HG03460 (cell line): ENCODE results near the gene RUNX1.

Source experiments
- ATAC-seq: cut with Tn5 transposase; IDR thresholded peaks from one replicate; pipeline ENCODE4 v1.9.1; 2021; ENCODE audit not compliant: unreplicated experiment

The RUNX1 gene

DNA sequence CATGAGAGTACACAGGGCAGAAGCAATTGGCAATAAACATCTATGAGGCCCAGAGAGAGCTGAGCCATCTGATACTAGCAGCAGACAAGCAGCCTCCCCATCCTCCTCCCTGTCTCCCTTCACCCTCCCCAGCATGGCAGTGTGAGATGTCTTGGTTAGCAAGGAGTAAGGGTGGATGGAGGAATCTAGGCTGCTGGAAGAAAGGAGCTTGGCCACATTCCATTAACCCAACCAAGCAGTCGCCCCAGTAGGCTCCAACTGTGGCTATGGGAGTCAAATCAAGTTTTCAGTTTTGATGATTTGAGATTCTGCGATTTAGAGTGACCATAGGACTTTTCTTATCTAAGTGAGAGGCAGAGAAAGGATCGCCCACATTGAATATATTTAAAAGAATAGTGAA, 12.9 kb upstream of the RUNX1 start:
- ATAC-seq = no peak

DNA sequence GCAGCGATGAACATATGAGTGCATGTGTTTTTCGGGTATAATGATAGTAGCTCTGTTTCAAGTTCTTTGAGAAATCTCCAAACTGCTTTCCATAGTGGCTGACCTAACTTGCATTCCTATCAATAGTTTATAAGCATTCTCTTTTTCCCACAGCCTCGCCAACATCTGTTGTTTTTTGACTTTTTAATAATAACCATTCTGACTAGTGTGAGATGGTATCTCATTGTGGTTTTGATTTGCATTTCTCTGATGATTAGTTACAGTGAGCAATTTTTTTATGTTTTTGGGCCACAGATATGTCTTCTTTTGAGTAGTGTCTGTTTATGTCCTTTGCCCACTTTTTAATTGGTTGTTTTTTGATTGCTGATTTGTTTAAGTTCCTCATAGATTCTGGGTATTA, 10.6 kb upstream of the RUNX1 start:
- ATAC-seq = no peak

DNA sequence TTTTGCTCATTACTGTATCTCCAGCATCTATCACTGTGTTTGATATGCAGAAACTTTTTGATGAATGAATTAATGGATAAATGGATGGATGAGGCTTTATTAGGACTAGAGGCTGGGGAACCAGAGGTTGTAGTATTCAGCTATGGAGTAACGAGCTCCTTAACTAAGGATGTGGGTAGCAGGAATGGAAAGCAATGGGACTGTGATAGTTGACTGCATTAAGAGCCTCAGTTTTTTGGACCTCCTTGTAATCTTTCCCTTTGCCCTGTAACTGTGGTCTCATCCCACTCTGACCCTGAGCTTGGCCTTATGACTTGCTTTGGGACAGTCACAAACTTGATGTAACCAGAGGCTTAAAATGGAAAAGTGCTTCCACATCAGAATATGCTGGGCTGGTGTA, 9.0 kb upstream of the RUNX1 start:
- no peak for ATAC-seq

DNA sequence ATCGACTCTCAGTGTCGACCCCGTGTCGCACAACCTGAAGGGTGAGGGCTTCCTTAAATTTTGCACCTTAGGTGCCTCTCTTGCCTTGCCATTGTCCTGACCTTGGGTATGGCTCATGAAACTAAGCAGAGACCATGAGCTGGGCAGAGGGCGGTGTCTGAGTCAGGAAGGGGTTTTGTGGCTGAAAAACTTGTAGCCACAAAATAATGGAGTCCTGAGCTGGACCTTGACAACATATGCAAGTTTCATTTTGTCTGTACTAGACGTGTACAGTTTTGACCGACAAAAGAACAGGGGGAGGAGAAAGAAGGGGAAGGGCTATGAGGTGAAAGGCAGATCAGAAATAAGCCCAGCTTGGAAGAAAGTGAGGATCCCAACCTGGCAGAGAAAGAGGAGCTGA, 8.3 kb upstream of the RUNX1 start:
- ATAC-seq = peak; percentile 67

DNA sequence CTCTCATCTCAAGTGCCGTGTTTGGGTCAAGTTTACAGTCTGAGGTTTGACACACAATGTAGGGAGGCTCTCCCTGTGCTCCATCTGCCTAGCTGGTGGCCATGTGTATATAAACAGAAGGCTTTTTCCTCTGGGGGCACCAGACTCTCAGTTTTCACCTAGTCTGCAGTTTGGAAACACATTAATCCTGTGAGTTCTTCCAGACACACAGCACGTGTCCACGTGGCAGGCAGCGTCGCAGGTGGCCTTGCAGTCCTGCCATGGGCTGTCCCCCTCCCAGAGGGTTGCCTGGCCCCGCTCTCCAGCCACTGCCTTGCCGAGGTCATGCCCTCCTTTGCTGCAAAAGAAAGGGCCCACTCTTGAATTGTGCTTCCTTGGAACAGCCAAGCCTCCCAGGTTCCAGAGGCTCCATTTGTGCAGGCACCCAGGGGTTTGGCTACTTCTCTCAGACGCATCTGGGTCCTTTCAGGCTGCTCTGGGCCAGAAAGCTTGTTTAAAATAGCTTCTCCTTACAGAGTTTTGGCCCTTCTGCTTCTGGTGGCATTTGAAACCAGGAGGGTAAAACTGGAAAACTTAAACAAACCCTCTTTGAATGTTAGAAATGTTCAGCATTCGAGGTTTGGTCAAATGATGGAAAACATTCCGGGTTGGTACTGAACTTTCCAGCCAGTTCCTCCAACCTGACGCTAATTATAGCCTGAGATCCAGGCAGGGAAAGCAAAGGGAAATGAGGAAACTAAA, 4.4 kb upstream of the RUNX1 start:
- ATAC-seq = no peak

DNA sequence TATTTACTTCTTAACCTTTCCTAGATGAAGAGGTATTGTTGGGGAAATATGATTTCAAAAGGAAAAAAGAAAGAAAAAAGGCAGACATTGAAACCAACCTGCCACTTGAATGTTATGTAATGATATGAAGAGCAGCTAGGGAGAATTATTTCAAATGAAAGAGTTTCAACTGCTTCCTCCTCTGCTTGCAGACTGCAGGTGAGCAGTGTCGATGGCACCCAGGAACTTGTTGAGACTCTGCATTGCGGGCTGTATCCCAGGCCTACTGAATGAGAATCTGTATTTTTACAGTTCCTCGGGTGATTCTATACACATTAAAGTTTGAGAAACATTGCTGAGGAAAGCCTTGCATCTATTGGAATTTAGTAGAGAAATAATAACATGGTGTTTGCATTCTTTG, 3.7 kb upstream of the RUNX1 start:
- no peak for ATAC-seq

DNA sequence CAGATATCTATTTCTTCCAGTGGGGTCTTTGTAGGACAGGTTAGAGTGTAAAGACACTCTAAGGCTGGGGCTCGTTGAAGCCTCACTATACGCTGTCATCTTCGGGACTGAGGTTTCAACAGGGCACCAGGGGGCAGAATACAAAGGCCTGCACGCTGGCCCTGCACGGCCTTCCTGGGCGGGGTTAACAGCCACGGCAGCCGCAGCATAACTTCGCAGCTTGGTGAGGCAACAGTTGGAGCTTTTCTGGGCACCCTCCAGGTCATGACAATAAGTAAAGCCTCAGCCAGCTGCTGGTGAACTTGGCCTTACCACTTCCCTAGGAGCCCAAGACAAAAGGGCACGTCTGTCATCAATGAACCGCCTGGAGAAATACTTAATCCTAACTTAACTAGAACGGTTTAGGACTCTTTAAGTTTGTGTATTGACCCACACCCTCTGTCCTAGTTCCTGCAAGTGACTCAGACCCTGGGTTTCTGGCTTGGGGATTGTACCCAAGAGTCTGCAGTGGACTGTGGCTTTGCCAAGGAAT, 2.3 kb upstream of the RUNX1 start:
- no peak for ATAC-seq

DNA sequence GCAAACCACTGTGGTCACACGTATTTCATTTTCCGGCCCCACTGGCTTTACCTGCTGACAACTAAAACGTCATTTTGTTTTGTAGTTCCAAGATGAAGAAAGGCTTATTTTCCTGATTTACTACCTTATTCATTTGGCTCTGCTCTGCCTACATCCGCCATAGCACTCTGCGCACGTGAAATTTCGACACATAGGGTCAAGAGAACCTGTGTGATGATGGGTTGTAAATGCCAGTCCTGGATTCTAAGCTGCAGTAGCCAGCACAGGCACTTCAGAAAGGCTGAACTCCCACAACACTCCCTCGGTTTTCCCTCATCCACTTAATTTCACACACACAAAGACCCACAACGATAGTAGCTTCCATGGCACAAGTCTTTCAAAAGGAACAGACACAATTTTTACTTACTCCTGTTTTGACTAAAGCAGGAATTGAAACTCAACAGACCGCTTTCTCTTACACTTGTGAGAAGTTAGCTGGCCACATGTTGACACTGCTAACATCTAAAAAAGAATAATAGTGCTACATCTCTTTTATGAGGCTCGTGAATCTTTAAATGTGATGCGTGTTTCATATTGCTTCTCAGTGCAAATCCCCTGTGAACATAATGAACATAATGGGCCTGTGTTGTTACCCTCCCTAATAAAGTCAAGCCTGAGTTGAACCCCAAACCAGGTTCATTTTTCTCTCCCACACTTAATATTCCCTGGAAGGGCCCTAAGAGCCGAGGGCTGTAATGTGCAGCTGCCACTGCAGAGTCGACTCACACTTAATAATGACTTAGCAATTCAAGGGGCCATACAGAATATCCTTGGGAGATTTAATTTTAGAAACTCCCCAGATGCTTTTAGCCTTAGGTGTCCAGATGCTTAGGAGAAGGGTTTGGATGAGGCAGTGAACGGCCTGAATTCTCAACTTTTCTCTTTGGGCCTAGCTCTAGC, 1.5 kb upstream of the RUNX1 start:
- no peak for ATAC-seq

DNA sequence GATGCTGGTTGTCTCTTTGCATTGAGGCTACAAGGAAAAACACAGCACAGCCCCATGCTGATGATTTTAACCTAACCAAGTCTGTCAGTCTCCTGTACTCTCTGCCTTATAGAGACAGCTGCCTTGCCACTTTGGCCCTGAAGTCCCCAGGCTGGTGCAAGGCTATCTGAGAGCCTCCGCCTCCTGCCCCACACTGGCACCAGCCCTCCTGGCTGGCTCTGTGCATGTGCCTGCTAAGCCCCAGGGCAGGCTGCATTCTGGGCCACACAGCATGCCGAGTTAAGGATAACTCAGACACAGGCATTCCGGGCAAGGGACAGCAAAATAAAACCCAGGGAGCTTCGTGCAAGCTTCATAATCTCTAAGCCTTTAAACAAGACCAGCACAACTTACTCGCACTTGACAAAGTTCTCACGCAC, 910 bp downstream of the RUNX1 start:
- ATAC-seq = no peak

DNA sequence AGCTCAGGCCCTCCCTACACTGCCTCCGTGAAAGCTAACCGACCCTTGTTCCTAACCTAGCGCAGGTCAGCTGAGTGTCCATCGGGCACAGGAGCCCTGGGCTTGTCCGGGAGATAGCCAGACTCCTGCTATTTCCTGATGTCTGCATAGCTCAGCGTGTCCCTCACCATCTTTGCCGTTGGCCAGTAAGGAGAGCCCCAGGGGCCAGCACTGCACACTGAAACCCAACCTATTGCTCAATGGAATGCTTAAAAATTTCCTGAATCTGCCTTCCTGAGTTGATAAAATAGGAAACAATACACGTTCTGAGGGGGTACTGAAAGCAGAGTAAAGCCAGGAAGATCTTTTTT, 2.2 kb downstream of the RUNX1 start:
- ATAC-seq = no peak

DNA sequence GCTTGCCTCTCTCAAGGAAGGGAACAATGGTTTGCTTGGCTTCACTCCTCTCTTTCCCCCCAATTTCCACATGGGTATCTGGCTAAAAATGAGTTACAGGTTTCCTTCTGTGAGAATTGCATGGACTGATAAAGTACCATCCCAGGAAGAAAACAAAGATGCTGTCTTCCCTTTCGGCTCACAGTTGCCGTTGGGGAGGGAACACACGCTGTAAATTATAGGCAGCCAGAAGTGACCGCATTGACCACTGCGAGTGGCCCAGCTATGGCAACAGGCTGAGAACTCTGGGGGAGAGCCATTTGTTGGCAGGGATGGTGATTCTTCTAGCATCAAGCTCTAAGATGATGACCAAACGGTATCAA, 2.9 kb downstream of the RUNX1 start:
- no peak for ATAC-seq

DNA sequence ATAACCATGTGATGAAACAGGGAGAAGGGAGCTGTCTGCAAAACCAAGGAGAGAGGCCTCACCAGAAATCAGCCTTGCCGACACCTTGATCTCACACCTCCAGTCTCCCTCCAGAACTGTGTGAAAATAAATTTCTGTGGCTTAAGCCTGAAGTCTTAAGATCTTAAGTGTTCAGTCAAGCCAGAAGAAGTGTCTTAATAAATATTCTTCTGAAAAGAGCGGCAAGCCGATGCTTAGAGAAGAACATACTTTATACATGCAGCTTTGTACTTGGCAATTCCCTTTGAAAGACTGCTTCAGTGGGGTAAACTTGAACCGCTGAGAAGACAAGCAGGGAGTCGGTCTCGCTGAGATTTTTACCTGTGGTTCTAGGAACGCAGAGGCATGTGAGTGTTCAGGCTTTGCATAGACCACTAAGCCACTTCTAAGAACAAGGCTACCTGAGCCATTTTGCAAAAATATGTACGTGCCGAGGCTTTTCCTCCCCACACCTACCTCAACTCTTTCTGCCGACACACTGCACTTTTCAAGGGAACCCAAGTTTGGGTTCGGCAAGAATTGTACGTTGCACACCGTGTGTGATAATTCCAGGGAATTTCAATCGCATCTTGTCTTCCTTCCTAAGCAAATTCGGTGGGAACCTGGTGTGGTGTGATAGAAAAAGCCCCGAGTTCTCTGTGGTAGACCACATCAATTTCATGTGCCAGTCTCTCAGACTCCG, 3.4 kb downstream of the RUNX1 start:
- no peak for ATAC-seq

DNA sequence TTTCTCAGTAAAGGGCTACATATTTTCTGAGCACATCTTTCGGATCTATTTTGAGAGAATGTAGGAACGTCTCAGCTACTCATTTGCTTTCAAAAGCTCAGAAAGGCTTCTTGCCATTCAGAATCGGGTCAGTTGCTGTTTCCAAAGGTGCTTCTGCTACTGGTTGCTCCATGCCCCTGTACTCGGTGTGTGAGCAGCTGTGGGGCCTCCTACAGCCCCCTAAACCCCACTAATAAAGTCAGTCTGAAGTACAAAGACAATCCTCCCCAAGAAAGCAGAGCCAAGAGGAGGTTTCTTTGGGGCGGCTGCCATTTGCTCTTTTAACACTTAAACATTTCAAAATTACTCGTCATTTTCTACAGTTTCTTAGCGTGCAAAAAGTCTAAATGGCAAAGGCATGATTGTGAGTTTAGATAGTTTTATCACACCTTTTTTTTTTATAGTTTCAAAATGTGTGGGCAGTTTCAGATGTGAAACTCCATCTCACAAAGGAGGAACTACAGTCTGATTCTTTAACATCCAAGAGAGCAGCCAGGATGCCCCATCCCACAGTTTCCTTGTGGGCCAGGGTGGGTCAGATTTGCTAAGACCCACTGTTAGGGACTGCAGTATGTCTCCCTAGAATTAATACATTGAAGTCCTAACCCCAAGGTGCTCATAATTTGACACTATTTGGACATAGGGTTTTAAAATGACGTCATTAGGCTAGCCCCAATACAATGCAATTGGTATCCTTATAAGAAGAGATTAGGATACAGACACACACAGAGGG, 4.1 kb downstream of the RUNX1 start:
- ATAC-seq = no peak

DNA sequence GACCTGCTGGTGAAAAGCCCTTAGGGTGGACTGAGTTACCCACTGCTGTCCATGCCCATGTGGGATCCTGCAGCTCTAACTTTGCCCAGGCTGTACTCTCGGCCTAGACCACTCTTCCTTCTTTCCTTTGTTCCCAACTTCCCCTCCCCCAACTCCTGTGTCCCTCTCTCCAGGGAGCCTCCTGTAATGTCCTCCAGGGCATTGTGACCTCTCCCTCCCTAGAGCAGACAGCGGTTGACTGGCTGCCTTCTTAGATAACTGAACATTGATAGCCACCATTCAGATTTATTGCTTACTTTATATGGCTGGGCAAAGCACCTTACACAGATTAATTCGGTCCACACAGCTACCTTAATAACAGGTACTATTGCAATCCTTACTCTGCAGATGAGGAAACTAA, 5.0 kb downstream of the RUNX1 start:
- ATAC-seq = no peak

DNA sequence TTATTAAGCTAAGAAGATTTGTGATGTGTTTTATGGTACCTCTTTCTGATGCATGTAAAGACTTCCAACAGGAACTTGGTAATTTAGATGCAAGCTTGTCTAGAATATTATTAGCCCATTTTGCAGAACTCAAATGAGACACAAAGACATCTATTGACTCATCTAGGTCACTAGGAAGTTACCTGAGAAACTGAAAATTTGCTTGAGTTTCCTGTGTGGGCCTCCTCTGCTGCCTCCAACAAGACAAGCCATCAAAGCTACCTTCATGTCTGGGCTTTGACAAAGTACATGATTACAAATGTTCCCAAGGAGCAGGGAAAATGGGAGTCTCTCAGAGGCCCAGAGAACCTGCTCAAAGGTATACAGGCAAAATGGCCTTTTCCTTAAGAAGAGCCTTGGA, 5.6 kb downstream of the RUNX1 start:
- ATAC-seq = no peak

DNA sequence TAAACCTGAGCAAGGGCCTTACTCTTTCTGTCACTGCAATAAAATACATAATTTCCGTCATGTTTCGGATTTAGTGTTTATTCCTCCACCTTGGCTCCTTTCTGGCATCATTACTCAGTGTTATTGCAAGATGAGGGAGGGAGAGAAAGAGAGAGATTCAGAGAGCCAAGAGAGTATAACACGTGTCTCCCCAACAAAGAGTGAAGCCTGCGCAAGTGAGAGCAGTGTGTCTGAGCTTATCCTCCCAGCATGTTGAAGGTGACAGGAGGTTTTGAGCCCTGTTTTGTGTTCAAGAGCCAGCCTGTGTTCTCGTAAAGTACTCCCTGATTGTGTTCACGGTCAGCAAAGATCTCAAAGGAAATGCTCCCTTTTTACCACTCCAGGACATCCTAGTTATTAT, 6.3 kb downstream of the RUNX1 start:
- ATAC-seq = no peak

DNA sequence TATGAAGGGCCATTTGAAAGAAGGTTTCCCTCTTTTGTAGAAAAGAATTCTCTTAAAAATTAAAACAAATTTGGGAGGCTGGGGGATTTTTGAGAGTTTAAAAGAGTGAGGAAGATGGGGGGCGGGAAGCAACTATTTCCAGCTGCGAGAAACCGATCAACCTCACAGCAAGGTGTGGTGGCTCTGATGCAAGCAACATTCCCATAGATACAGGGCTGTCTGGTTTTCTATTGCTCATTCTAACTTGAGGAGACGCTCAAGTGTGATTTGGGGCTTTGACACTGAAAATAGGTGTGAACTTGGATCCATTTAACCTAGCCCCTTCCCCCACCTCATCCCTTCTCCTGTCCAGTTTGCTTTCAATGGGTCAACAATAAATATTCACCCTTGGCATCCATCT, 7.2 kb downstream of the RUNX1 start:
- ATAC-seq = no peak

DNA sequence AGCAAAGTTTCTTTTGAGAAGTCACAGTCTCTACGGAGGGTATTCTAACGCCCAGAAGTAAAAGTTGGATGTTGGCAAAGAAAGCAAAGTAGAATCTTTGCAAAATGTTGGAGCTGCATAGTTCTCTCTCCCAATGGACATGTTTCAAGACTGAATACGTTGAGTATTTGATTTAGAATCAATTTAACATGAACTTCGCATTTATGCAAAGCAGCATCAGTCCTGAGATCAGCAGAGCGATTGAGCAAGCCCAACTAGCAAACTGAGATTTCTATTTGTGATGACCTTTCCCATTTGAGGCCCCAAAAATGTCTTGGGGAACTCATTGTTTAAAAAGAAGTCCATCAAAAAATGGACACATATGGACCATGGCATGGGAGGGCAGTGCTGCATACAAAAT, 8.0 kb downstream of the RUNX1 start:
- ATAC-seq = no peak

DNA sequence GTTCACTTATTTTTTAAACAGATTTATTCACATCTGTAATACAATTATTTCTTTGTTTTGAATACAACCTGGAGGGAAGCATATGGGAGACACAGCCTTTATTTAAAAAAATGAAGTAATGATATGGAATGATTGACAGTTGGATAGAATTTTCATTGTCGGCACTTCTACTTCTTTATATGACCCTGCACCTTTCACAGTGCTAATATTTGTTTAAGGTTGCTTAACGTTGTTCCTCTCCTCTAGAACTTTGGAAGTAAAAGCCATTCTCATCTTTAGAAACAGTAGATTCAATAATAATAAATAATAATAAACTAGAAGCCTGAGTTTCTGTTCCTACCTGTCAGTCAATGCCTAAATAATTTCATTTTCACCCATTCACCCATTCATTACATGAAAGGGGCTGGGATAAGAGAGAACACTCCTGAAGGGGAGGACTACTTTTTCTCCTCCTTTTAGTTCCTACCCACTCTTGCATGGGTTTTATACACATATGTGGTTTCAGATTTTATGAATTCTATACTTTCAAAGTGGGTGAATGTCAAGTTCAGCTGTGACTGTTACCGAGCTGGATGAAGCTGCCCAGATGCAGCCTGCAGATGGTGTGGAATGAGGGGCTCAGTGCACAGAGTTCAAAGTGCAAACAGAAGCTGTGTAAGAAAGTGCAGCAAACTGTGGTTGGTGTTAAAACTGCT, 9.4 kb downstream of the RUNX1 start:
- no peak for ATAC-seq

DNA sequence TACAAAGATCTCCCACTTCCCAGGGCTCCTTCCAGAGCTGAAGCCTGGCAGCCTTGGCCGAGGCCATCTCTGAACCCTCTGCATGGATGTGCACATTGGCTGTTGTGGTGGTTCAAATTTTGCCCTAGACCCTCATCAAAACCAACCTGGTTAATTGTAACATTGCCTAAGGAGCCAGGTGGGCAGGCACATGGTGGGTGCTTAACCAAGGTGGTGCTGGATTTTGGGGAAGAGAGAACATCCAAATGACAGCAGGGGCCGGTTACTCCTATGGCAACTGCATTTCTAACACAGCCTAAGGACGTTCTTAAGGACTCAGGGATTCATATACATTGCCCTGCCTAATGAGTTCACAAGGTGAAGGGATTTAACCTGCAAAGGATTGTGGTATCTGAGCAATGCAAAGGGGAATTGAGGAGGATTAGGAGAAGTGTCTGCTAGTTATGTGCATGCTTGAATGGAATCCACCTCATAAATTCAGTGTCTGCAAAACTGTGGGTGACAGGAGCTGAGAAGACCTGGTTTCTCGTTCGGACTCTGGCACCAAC, 10.3 kb downstream of the RUNX1 start:
- no peak for ATAC-seq
